Stimulated activated naive CD4-positive, alpha-beta T cell treated with Interleukin-2 at 50 U/mL for 16 hours (primary cell): ENCODE measurements around the gene C14orf180.

Experiments
- DNase-seq: peaks from one replicate; lab custom pipeline; 2025; lab: John Stamatoyannopoulos, UW

Gene C14orf180

GRCh38 chr14:104561632-104562495 is 17.7 kb upstream of the C14orf180 start:
- no peak for DNase-seq

- DNase-seq, result no peak
Observed at GRCh38 chr14:104562606-104563005, 17.0 kb upstream of the C14orf180 start.

GRCh38 chr14:104563191-104563741 is 16.3 kb upstream of the C14orf180 start:
- no peak for DNase-seq

GRCh38 chr14:104563742-104564615 is 15.6 kb upstream of the C14orf180 start:
- peak; percentile 43 for DNase-seq

- no peak for DNase-seq
Observed at GRCh38 chr14:104564744-104565679, 14.6 kb upstream of the C14orf180 start.

- no peak for DNase-seq
Observed at GRCh38 chr14:104567141-104567956, 12.2 kb upstream of the C14orf180 start.

- DNase-seq, result no peak
Observed at GRCh38 chr14:104567957-104568225, 11.7 kb upstream of the C14orf180 start.

- DNase-seq, result no peak
Observed at GRCh38 chr14:104568620-104569019, 10.9 kb upstream of the C14orf180 start.

GRCh38 chr14:104569435-104569834 is 10.1 kb upstream of the C14orf180 start:
- DNase-seq, result no peak

- DNase-seq, result no peak
Observed at GRCh38 chr14:104571246-104571645, 8.3 kb upstream of the C14orf180 start.

- DNase-seq, result no peak
Observed at GRCh38 chr14:104572024-104572626, 7.4 kb upstream of the C14orf180 start.

GRCh38 chr14:104572668-104573067 is 6.9 kb upstream of the C14orf180 start:
- no peak for DNase-seq

- DNase-seq, result no peak
Observed at GRCh38 chr14:104573930-104574329, 5.6 kb upstream of the C14orf180 start.

- DNase-seq, result no peak
Observed at GRCh38 chr14:104574536-104574935, 5.0 kb upstream of the C14orf180 start.

- no peak for DNase-seq
Observed at GRCh38 chr14:104574978-104575583, 4.5 kb upstream of the C14orf180 start.

GRCh38 chr14:104576232-104576969 is 3.2 kb upstream of the C14orf180 start:
- DNase-seq, result no peak

GRCh38 chr14:104576970-104577332 is 2.6 kb upstream of the C14orf180 start:
- DNase-seq, result no peak

GRCh38 chr14:104577426-104577825 is 2.1 kb upstream of the C14orf180 start:
- DNase-seq, result no peak

GRCh38 chr14:104577847-104578301 is 1.7 kb upstream of the C14orf180 start:
- DNase-seq, result no peak
